ENCODE measurements around the gene PIK3R1.

DNA sequence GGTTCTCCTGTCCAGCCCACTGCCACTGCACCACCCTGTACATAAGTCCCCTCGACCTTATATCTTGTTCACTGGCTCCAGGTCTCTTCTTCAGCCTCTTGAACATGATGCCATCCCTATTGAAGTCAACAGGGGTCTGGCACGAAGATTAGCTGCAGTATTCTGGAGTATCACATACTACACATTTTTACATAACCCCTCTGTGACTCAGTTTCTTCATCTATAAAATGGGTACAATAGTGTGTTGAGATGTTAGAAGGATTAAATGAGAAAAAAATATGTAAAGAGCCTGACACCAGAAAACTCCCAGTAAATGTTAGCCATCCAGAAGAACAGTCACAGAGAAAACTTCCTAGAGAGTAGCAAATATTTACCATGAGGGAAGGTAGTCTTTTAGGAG lies 98.9 kb downstream of the PIK3R1 start:
- TF ChIP-seq, protein P1, sequence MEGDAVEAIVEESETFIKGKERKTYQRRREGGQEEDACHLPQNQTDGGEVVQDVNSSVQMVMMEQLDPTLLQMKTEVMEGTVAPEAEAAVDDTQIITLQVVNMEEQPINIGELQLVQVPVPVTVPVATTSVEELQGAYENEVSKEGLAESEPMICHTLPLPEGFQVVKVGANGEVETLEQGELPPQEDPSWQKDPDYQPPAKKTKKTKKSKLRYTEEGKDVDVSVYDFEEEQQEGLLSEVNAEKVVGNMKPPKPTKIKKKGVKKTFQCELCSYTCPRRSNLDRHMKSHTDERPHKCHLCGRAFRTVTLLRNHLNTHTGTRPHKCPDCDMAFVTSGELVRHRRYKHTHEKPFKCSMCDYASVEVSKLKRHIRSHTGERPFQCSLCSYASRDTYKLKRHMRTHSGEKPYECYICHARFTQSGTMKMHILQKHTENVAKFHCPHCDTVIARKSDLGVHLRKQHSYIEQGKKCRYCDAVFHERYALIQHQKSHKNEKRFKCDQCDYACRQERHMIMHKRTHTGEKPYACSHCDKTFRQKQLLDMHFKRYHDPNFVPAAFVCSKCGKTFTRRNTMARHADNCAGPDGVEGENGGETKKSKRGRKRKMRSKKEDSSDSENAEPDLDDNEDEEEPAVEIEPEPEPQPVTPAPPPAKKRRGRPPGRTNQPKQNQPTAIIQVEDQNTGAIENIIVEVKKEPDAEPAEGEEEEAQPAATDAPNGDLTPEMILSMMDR (IDR thresholded peaks at IDR 0.05), result no peak
- TF ChIP-seq POLR2A (IDR thresholded peaks at IDR 0.05) (no peak), POLR2AphosphoS5 (IDR thresholded peaks at IDR 0.05) (no peak), EP300 (IDR thresholded peaks at IDR 0.05; ENCODE audit: low read depth) (no peak)
